ENCODE results near the gene SHC3. TPM values are rescaled to one million over a fixed set of nuclear protein-coding genes. Genes with fewer than 3 reads are reported as not detected.

The SHC3 gene
- total RNA-seq, 2 donors from 2014 or later: 0.02 TPM; not detected in 1

GRCh38 chr9:89059925-89060506 is 118.6 kb downstream of the SHC3 start:
- H3K9me3 Mint-ChIP-seq: no peaks in the 10 kb centered on the region
- ATAC-seq: peak in 1 of 2 donors; percentile 26
- no peak overlapping the region for H3K27ac Mint-ChIP-seq
- no peak for DNase-seq (ENCODE audit: low spot score in 2 of 2)
- H3K36me3 Mint-ChIP-seq: no peaks in the 10 kb centered on the region

DNA sequence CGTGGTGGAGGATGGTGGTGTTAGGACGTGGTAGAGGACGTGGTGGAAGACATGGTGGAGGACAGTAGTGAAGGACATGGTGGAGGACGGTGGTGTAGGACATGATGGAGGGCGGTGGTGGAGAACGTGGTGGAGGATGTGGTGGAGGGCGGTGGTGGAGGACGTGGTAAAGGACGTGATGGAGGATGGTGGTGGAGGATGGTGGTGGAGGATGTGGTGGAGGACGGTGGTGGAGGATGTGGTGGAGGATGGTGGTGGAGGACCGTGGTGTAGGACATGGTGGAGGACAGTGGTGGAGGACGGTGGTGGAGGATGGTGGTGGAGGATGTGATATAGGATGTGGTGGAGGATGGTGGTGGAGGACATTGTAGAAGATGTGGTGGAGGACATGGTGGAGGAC is 119.7 kb downstream of the SHC3 start:
- Mint-ChIP-seq H3K27ac (no peak overlapping the region), H3K9me3 (no peaks in the 10 kb centered on the region), H3K36me3 (no peaks in the 10 kb centered on the region)
- ATAC-seq (no peak), DNase-seq (ENCODE audit: low spot score in 2 of 2) (no peak)

GRCh38 chr9:89054865-89055495 is 123.6 kb downstream of the SHC3 start:
- no peak for ATAC-seq
- Mint-ChIP-seq H3K9me3 (no peaks in the 10 kb centered on the region), H3K27ac (no peak overlapping the region), H3K36me3 (no peaks in the 10 kb centered on the region)
- DNase-seq (ENCODE audit: low spot score in 2 of 2): no peak

- DNase-seq (ENCODE audit: low spot score in 2 of 2) (no peak), ATAC-seq (no peak)
- Mint-ChIP-seq H3K36me3 (no peaks in the 10 kb centered on the region), H3K27ac (no peak overlapping the region), H3K9me3 (no peaks in the 10 kb centered on the region)
Measured at GRCh38 chr9:89053301-89053700, 125.3 kb downstream of the SHC3 start.

DNA sequence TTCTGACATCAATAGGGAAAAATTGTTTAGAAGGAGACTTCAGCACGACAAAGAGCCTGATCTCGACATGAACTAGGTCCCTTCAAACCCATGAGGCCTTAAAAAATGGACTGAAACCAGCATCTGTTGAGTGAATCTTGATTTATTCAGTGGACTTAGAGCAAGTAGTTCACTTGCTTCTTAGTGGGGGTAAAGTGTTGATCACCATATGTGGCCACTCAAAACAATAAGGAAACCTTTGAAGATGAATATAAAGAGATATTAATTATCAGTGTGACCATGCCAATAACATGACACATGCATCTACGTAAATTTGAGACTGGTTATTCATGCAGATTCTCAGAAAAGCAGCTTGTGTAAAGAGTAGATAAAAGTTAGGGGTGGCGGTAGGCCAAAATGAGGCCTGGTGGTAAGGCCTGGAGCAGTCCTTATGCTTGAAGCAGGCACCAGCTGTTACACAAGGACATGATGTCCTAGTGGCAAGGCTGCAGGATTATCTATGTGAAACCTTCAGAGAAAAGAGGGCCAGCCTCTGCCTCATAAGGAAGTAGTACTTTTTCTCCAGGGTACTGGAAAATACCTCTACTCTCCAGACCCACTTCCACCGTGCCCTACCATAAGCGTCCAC is 126.0 kb downstream of the SHC3 start:
- Mint-ChIP-seq H3K9me3 (no peaks in the 10 kb centered on the region), H3K36me3 (no peaks in the 10 kb centered on the region), H3K27ac (no peak overlapping the region)
- DNase-seq (ENCODE audit: low spot score in 2 of 2) (no peak), ATAC-seq (no peak)

GRCh38 chr9:89051421-89052025 is 127.1 kb downstream of the SHC3 start:
- no peak overlapping the region for H3K27ac Mint-ChIP-seq

GRCh38 chr9:89049646-89050045 is 129.0 kb downstream of the SHC3 start:
- Mint-ChIP-seq H3K27ac (no peak overlapping the region), H3K9me3 (no peaks in the 10 kb centered on the region), H3K36me3 (no peaks in the 10 kb centered on the region)
- ATAC-seq (no peak), DNase-seq (ENCODE audit: low spot score in 2 of 2) (no peak)

More at GRCh38 chr9:89051421-89052025, 127.1 kb downstream of the SHC3 start:
- Mint-ChIP-seq H3K9me3 (no peaks in the 10 kb centered on the region), H3K36me3 (no peaks in the 10 kb centered on the region)
- no peak for DNase-seq (ENCODE audit: low spot score in 2 of 2)
- no peak for ATAC-seq

DNA sequence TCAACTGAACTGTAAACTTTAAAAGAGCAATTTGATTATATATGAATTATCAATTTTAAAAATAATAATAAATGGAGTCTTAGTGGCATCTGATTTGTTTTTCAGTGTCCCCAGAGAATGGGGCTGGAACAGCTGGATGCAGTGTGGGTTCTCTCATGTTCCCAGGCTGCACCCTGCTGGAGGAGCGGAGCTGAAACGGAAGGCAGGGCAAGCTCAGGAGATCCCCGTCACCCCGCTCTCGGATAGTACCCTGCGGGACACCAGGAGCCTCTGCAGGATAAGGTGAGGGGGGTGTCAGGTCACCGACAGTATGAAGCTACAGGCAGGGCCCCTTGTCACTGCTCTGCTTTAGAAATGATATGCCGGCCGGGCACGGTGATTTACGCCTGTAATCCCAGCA is 130.0 kb downstream of the SHC3 start:
- DNase-seq (ENCODE audit: low spot score in 2 of 2) (no peak), ATAC-seq (no peak)
- Mint-ChIP-seq H3K36me3 (no peaks in the 10 kb centered on the region), H3K27ac (no peak overlapping the region), H3K9me3 (no peaks in the 10 kb centered on the region)

GRCh38 chr9:89047667-89048066 is 131.0 kb downstream of the SHC3 start:
- ATAC-seq (no peak), DNase-seq (ENCODE audit: low spot score in 2 of 2) (no peak)
- no peak overlapping the region for H3K27ac Mint-ChIP-seq
- no peaks in the 10 kb centered on the region for H3K9me3 Mint-ChIP-seq
- no peaks in the 10 kb centered on the region for H3K36me3 Mint-ChIP-seq

GRCh38 chr9:89046832-89047231 is 131.8 kb downstream of the SHC3 start:
- DNase-seq (ENCODE audit: low spot score in 2 of 2) (no peak), ATAC-seq (no peak)
- no peak overlapping the region for H3K27ac Mint-ChIP-seq
- no peaks in the 10 kb centered on the region for H3K9me3 Mint-ChIP-seq
- no peaks in the 10 kb centered on the region for H3K36me3 Mint-ChIP-seq

- Mint-ChIP-seq H3K27ac (no peak overlapping the region), H3K9me3 (no peaks in the 10 kb centered on the region), H3K36me3 (no peaks in the 10 kb centered on the region)
- DNase-seq (ENCODE audit: low spot score in 2 of 2) (no peak), ATAC-seq (no peak)
Measured at GRCh38 chr9:89044881-89045280, 133.7 kb downstream of the SHC3 start.

- no peaks in the 10 kb centered on the region for H3K9me3 Mint-ChIP-seq
- DNase-seq (ENCODE audit: low spot score in 2 of 2): no peak
- no peak for ATAC-seq
- no peaks in the 10 kb centered on the region for H3K36me3 Mint-ChIP-seq
- no peak overlapping the region for H3K27ac Mint-ChIP-seq
Measured at GRCh38 chr9:89044104-89044503, 134.5 kb downstream of the SHC3 start.

- Mint-ChIP-seq H3K9me3 (no peaks in the 10 kb centered on the region), H3K27ac (no peak overlapping the region), H3K36me3 (no peaks in the 10 kb centered on the region)
- DNase-seq (ENCODE audit: low spot score in 2 of 2) (no peak), ATAC-seq (no peak)
Measured at GRCh38 chr9:89042984-89043383, 135.6 kb downstream of the SHC3 start.

DNA sequence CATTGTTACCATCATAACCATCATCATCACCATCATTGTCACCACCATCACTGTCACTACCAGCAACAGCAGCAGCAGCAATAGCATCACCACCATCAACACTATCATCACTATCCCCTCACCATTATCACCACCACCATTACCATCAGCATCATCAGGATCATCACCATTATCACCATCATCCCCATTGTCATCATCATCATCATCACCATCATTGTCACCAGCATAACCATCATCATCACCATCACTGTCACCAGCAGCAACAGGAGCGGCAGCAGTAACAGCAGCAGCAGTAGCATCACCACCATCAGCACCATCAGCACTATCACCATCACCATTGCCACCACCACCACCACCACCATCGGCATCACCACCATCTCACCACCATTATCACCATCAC is 139.0 kb downstream of the SHC3 start:
- no peaks in the 10 kb centered on the region for H3K9me3 Mint-ChIP-seq
- ATAC-seq: no peak
- no peak overlapping the region for H3K27ac Mint-ChIP-seq
- H3K36me3 Mint-ChIP-seq: no peaks in the 10 kb centered on the region
- DNase-seq (ENCODE audit: low spot score in 2 of 2): no peak

- ATAC-seq (no peak), DNase-seq (ENCODE audit: low spot score in 2 of 2) (no peak)
- no peaks in the 10 kb centered on the region for H3K36me3 Mint-ChIP-seq
- no peaks in the 10 kb centered on the region for H3K9me3 Mint-ChIP-seq
- no peak overlapping the region for H3K27ac Mint-ChIP-seq
Measured at GRCh38 chr9:89039104-89039465, 139.5 kb downstream of the SHC3 start.

DNA sequence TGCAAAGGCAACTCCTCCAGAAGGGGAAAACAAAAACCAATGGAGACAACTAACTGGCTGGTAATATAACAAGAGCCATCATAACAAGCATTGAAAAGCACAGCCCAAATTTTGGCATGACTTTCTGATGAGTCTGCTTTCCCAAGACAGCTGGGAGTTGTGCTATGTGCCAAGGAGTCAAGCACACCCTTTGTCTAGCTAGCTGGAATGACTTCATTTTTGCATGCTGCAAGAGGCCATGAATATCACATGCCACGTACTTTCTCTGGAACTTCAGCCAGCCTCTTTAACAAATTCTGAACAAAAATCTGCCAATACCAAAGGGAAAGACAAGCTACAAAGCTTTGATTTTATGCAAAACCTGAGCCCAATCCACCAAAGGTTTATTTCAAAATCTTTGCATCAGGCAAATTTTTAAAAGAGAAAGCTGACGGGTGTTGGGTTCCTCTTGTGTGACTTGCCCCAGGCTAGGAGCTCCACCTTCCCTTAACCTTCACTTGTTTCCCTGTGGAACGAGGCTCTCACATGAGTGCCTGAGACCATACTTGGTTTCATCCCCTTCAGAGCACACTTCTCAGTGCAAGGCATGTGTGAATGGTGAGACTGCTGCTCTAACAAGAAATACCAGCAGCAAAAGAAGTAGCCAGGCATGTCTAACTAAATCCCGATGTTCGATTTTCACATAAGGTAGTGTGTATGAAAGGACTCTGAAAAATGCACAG is 140.1 kb downstream of the SHC3 start:
- DNase-seq (ENCODE audit: low spot score in 2 of 2): no peak
- no peak for ATAC-seq
- no peaks in the 10 kb centered on the region for H3K9me3 Mint-ChIP-seq
- no peak overlapping the region for H3K27ac Mint-ChIP-seq
- H3K36me3 Mint-ChIP-seq: no peaks in the 10 kb centered on the region

- H3K36me3 Mint-ChIP-seq: no peaks in the 10 kb centered on the region
- H3K27ac Mint-ChIP-seq: no peak overlapping the region
- peaks cover 0 to 1% of the 10 kb centered on the region in 2 donors for H3K9me3 Mint-ChIP-seq
- DNase-seq (ENCODE audit: low spot score in 2 of 2): no peak
- ATAC-seq: no peak
Measured at GRCh38 chr9:89037891-89038290, 140.7 kb downstream of the SHC3 start.

All from activated naive CD4-positive, alpha-beta T cell treated with anti-CD3 and anti-CD28 coated beads, Interleukin-2, amount 50 U/mL, for 72 hours (primary cell).